Measurements from ENCODE around the gene KLF7. TPM values are rescaled to one million over a fixed set of nuclear protein-coding genes. Genes with fewer than 3 reads are reported as not detected.

Gene KLF7
- total RNA-seq, 1 experiment from 2014 or later: 17.1 TPM

- DNase-seq (ENCODE audit: low read depth, low spot score): no peak
- Histone ChIP-seq H3K27ac (ENCODE audit: low read length) (no peak overlapping the region), H3K4me1 (ENCODE audit: control insufficient read depth, insufficient read depth, low read length) (no peaks in the 10 kb centered on the region), H3K9me3 (ENCODE audit: control insufficient read depth, insufficient read depth, low read depth, low read length) (no peaks in the 10 kb centered on the region), H3K36me3 (ENCODE audit: control insufficient read depth, insufficient read depth, low read length) (no peaks in the 10 kb centered on the region), H3K27me3 (ENCODE audit: control insufficient read depth, insufficient read depth, low read length) (no peaks in the 10 kb centered on the region), H3K4me3 (ENCODE audit: low read depth in 2 of 2, low read length in 2 of 2) (no peak overlapping the region)
- CTCF ChIA-PET: no interaction called here
- in situ Hi-C loops (cut with HindIII; ENCODE audit: low pct_unique_long_range_greater_than_20kb, low sequenced_read_pairs) (no loop called here), intact Hi-C loops (cut with micrococcal nuclease; ENCODE audit: unreplicated experiment) (no loop called here)
- BruUV-seq (replicated peaks): no TSS peak
- TF ChIP-seq CTCF (IDR thresholded peaks at IDR 0.05): no peak
- TF ChIP-seq REST (IDR thresholded peaks at IDR 0.05; ENCODE audit: insufficient read depth in 1 of 2, low read depth in 2 of 2, low read length in 1 of 2): no peak
- no peak for TF ChIP-seq SIN3A (IDR thresholded peaks at IDR 0.05; ENCODE audit: borderline replicate concordance, insufficient read depth, low read depth, low read length)
- TF ChIP-seq POLR2AphosphoS5 (IDR thresholded peaks at IDR 0.05; ENCODE audit: low read depth, low read length): no peak
- no peak for TF ChIP-seq TCF7L2 (IDR thresholded peaks at IDR 0.05; ENCODE audit: low read depth, low read length)
- no peak for ATAC-seq
- POLR2A ChIA-PET: no interaction called here
These were observed 52.3 kb downstream of the KLF7 start for GRCh38 chr2:207113414-207113813.

- ChIA-PET POLR2A (no interaction called here), CTCF (no interaction called here)
- BruUV-seq (replicated peaks): no TSS peak
- ATAC-seq (no peak), DNase-seq (ENCODE audit: low read depth, low spot score) (no peak)
- no peaks in the 10 kb centered on the region for H3K9me3 ChIP-seq (ENCODE audit: control insufficient read depth, insufficient read depth, low read depth, low read length)
- H3K27ac ChIP-seq (ENCODE audit: low read length): no peak overlapping the region
- no peak for TF ChIP-seq SIN3A (IDR thresholded peaks at IDR 0.05; ENCODE audit: borderline replicate concordance, insufficient read depth, low read depth, low read length)
- TF ChIP-seq REST (IDR thresholded peaks at IDR 0.05; ENCODE audit: insufficient read depth in 1 of 2, low read depth in 2 of 2, low read length in 1 of 2): no peak
- TF ChIP-seq CTCF (IDR thresholded peaks at IDR 0.05): no peak
- no peak for TF ChIP-seq TCF7L2 (IDR thresholded peaks at IDR 0.05; ENCODE audit: low read depth, low read length)
- TF ChIP-seq POLR2AphosphoS5 (IDR thresholded peaks at IDR 0.05; ENCODE audit: low read depth, low read length): no peak
- no peaks in the 10 kb centered on the region for H3K4me1 ChIP-seq (ENCODE audit: control insufficient read depth, insufficient read depth, low read length)
- in situ Hi-C loops (cut with HindIII; ENCODE audit: low pct_unique_long_range_greater_than_20kb, low sequenced_read_pairs) (no loop called here), intact Hi-C loops (cut with micrococcal nuclease; ENCODE audit: unreplicated experiment) (no loop called here)
- no peaks in the 10 kb centered on the region for H3K36me3 ChIP-seq (ENCODE audit: control insufficient read depth, insufficient read depth, low read length)
- no peak overlapping the region for H3K4me3 ChIP-seq (ENCODE audit: low read depth in 2 of 2, low read length in 2 of 2)
- no peaks in the 10 kb centered on the region for H3K27me3 ChIP-seq (ENCODE audit: control insufficient read depth, insufficient read depth, low read length)
These were observed 53.0 kb downstream of the KLF7 start for GRCh38 chr2:207112785-207113184.
